HG02759 (cell line): ENCODE data around the gene PSME1.

Experiments
- ATAC-seq: cut with Tn5 transposase; IDR thresholded peaks from one replicate; pipeline ENCODE4 v1.9.1; 2021; ENCODE audit warnings: mild to moderate bottlenecking, moderate library complexity; ENCODE audit not compliant: unreplicated experiment

Gene PSME1

GRCh38 chr14:24127673-24128072 is 8.3 kb upstream of the PSME1 start:
- ATAC-seq, result no peak

DNA sequence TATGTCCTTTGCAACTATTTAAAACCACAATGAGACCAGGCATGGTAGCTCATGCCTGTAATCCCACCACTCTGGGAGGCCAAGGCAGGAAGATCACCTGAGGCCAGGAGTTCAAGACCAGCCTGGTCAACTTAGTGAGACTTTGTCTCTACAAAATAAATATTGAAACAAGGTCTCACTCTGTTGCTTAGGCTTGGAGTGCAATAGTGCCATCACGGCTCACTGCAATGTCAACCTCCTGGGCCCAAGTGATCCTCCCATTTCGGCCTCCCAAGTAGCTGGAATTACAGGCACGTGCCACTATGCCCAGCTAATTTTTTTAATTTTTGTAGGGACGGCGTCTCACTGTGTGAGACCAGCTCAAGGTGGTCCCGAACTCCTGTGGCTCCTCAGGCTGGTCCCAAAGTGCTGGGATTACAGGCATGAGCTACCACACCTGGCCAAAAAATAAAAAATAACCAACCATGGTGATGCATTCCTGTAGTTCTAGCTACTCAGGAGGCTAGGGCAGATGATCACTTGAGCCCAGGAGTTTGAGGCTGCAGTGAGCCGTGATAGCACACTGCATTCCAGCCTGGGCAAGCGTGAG is 6.5 kb upstream of the PSME1 start:
- no peak for ATAC-seq

DNA sequence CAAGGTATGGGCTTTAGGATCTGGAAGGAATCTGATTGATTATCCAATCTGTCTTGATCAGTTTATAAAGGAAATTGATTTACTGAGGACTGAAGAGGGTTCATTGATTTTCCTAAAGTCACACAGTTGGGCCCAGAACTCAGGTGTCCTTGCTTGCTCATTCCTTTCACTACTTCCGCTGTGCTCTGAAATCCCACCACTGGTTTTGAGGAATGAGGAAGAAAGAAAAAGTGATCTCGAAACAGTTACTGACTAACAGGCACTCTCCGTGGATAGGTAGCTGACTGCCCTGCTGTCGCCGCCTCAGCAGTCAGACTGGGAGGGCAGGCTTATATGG is 5.6 kb upstream of the PSME1 start, which contains the start of gene FITM1:
FITM1 (plus strand) TSS at position 280 of the 337 bp plus-strand sequence. CDS start 905 bp downstream, outside the sequence.
- no peak for ATAC-seq

- no peak for ATAC-seq
Measured at GRCh38 chr14:24130717-24131548, 5.1 kb upstream of the PSME1 start.

- no peak for ATAC-seq
Measured at GRCh38 chr14:24131549-24131966, 4.4 kb upstream of the PSME1 start.

DNA sequence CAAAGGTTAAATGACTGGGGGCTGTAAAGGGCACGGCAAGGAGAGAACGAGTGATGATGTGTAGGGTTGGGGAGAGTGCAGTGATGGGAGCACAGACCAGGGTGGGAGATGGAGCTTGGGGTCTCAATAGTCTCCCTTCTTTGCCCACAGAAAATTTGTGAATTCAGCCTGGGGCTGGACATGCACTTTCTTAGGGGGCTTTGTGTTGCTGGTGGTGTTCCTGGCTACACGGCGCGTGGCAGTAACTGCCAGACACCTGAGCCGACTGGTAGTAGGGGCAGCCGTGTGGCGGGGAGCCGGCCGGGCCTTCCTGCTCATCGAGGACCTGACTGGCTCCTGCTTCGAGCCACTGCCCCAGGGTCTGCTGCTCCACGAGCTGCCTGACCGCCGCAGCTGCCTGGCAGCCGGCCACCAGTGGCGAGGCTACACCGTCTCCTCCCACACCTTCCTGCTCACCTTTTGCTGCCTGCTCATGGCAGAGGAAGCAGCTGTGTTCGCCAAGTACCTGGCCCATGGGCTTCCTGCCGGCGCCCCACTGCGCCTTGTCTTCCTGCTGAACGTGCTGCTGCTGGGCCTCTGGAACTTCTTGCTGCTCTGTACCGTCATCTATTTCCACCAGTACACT is 3.8 kb upstream of the PSME1 start:
- no peak for ATAC-seq

GRCh38 chr14:24132976-24133375 is 3.0 kb upstream of the PSME1 start:
- ATAC-seq, result no peak

- ATAC-seq, result no peak
Measured at GRCh38 chr14:24133735-24134134, 2.3 kb upstream of the PSME1 start.

GRCh38 chr14:24135584-24135833 is 485 bp upstream of the PSME1 start:
- ATAC-seq, result no peak

DNA sequence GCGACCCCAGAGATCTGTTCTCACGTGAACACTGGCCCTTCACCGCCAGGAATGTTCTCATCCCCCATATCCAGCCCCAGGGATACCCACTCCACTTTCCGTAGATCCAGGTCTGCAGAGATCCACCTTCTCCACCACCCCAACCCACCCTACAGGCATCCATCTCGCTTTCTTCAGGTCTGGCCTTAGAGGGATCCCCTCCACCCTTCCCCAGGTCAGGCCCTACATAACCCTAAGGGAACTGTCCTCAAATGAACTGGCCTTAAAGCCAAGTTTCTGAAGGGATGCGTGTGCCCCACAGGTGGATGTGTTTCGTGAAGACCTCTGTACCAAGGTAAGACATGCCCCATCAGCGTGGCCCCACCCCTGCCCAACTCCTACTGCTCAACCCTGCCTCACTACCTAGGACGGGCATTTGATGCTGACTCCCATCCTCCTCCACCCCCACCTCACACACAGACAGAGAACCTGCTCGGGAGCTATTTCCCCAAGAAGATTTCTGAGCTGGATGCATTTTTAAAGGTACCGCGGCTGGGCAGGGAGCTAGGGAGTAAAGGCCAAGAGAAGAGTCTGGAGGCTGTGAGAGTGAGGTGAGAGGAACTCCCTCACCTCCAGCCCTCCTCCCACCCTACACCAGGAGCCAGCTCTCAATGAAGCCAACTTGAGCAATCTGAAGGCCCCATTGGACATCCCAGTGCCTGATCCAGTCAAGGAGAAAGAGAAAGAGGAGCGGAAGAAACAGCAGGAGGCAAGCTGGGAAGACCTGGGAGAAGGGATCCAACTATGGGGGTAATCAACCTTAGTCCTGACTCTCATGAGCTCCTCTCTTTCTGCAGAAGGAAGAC is 912 bp downstream of the PSME1 start:
- no peak for ATAC-seq

GRCh38 chr14:24137529-24138395 is 1.8 kb downstream of the PSME1 start:
- ATAC-seq, result no peak

GRCh38 chr14:24138396-24139271 is 2.6 kb downstream of the PSME1 start:
- ATAC-seq, result no peak

GRCh38 chr14:24139272-24139934 is 3.4 kb downstream of the PSME1 start:
- ATAC-seq, result no peak

DNA sequence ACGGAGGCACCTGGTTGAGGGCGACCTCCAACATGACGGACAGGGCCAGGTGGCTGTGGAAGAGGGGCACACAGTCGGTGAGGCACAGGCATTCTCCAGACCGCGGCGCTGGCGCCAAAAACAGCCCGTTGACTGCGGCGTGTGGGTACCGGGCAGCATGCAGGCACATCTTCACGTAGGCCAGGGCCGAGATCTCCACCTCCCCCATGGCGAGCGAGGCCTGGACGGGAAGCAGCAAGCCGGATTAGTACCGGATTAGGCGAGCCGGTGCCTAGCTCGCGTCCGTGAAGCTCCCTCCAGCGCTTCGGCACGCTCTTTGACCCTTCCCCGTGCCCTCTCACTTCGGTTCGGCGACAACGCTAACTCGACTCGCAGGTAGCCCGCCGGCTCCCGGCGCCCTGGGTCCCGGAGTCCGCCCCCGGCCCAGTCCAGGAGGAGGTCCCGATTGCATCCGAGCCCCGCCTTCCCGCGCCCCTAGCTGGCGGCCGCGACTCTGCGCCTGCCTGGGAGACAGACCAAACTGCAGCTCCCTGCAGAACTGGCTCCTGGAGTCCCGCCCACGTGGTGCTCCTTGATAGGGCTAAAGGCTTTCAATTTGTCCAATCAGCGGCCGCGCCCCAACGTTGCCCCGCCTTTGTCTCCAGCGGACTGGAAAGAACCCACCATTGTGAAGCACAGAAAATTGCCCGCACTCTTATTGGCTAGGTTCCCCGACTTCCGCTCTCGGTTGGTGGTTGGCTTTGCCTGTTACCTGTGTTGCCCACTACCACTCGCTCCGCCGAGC is 5.3 kb downstream of the PSME1 start, which contains the start of gene EMC9:
EMC9 (minus strand) TSS at position 495 of the 784 bp plus-strand sequence; CDS start at position 208, 287 bp downstream.
- ATAC-seq, result peak; percentile 89

- no peak for ATAC-seq
Measured at GRCh38 chr14:24143511-24143910, 7.5 kb downstream of the PSME1 start.

- ATAC-seq, result no peak
Measured at GRCh38 chr14:24144451-24144850, 8.5 kb downstream of the PSME1 start.

GRCh38 chr14:24145219-24145618 is 9.2 kb downstream of the PSME1 start:
- ATAC-seq, result no peak
